Keratinocyte (primary cell): ENCODE measurements around the gene INHBB.

Source experiments
- EZH2 ChIP-seq: IDR thresholded peaks from one replicate; pipeline ENCODE4 v1.6.1; 2012; ENCODE audit warnings: inconsistent platforms, mild to moderate bottlenecking, low read length, moderate library complexity
- TF ChIP-seq, protein P1 (sequence below), 3 experiments: IDR thresholded peaks in 1 of 3; conservative IDR thresholded peaks in 1 of 3; optimal IDR thresholded peaks in 1 of 3; 2 replicates in 2 of 3; 3 replicates in 1 of 3; pipeline versions ENCODE3 to v1.5.1; 2011; ENCODE audit warnings: low read length in 3 of 3, mild to moderate bottlenecking in 3 of 3, moderate library complexity in 2 of 3, control low read depth in 1 of 3, inconsistent platforms in 1 of 3; ENCODE audit not compliant: insufficient read depth in 2 of 3; ENCODE audit errors: extremely low read depth in 1 of 3

DNA sequence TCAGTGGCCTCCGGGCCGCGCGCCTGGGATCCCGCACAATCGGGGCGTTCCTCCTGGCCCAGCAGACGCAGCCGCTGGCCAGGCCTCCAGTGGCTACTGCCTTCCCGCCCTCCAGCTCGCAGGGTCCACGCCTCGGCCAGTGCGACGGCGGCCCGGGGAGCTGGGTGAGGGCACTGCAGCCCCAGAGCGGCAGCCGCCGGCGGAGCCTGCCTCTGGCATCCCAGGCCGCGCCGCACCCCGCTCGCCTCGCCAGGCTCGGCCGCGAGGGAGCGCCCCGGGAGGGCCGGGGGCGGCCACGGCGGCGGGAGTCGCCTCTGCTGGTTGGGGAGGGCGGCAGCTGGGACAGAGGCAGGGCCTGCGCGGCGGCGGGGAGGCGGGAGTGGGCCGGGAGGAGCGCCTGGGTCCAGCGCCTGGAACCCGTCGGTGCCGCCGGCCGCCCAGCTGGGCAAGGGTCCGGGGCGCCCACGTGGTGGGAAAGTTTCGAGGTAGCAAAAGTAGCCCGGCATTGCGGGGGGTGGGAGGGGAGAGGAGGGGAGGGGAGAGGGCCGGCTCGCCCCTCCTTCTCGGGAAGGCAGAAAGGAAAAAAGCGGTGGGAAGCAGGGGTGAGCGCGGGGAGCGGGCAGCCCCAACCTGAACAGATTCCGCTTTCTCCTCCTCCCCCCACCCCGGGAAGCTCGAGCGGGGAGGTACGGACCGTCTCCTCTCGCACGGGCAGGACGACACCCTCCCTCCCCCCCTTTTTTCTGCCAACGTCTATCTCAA is 1.5 kb upstream of the INHBB start:
- TF ChIP-seq, protein P1, sequence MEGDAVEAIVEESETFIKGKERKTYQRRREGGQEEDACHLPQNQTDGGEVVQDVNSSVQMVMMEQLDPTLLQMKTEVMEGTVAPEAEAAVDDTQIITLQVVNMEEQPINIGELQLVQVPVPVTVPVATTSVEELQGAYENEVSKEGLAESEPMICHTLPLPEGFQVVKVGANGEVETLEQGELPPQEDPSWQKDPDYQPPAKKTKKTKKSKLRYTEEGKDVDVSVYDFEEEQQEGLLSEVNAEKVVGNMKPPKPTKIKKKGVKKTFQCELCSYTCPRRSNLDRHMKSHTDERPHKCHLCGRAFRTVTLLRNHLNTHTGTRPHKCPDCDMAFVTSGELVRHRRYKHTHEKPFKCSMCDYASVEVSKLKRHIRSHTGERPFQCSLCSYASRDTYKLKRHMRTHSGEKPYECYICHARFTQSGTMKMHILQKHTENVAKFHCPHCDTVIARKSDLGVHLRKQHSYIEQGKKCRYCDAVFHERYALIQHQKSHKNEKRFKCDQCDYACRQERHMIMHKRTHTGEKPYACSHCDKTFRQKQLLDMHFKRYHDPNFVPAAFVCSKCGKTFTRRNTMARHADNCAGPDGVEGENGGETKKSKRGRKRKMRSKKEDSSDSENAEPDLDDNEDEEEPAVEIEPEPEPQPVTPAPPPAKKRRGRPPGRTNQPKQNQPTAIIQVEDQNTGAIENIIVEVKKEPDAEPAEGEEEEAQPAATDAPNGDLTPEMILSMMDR (optimal IDR thresholded peaks at IDR 0.05 in 1 of 3, IDR thresholded peaks at IDR 0.05 in 1 of 3, conservative IDR thresholded peaks at IDR 0.05 in 1 of 3; ENCODE audit: extremely low read depth in 1 of 3, insufficient read depth in 2 of 3, low read length in 3 of 3), result peak in 1 of 3 experiments; percentile 32
- no peak for TF ChIP-seq EZH2
